AG10803 (cell line): Measurements from ENCODE around the gene DOCK9.

Experiments
- DNase-seq: peaks from one replicate; pipeline ENCODE4 v3.0.0; 2010; ENCODE audit warnings: low read depth
- H3K4me3 ChIP-seq: 2 replicates; pipeline ENCODE4 v1.5.1; 2011; ENCODE audit warnings: mild to moderate bottlenecking, low read length, control low read depth
- CTCF ChIP-seq: conservative IDR thresholded peaks from 2 replicates; pipeline ENCODE4 v1.5.1; 2011; ENCODE audit warnings: mild to moderate bottlenecking, low read length, control low read depth, inconsistent platforms

DOCK9 gene

GRCh38 chr13:98976941-98977340 is 923 bp downstream of the DOCK9 start:
- no peak for TF ChIP-seq CTCF
- peak overlapping the region; percentile 18; the same call in 1 of the 2 replicates for H3K4me3 ChIP-seq
- DNase-seq: peak; percentile 54

- TF ChIP-seq CTCF: no peak
- DNase-seq: peak; percentile 87
- no peak overlapping the region for H3K4me3 ChIP-seq
Measured at GRCh38 chr13:98976338-98976737, 1.5 kb downstream of the DOCK9 start.

- DNase-seq: peak; percentile 43
- TF ChIP-seq CTCF: no peak
Measured at GRCh38 chr13:98975822-98976261, 2.0 kb downstream of the DOCK9 start.

GRCh38 chr13:98974053-98974452 is 3.8 kb downstream of the DOCK9 start:
- H3K4me3 ChIP-seq: no peak overlapping the region
- no peak for TF ChIP-seq CTCF
- no peak for DNase-seq

More at GRCh38 chr13:98975822-98976261, 2.0 kb downstream of the DOCK9 start:
- H3K4me3 ChIP-seq: no peak overlapping the region

- peak; percentile 60 for DNase-seq
- TF ChIP-seq CTCF: no peak
- H3K4me3 ChIP-seq: no peak overlapping the region
Measured at GRCh38 chr13:98972627-98973026, 5.2 kb downstream of the DOCK9 start.

GRCh38 chr13:98972059-98972458 is 5.8 kb downstream of the DOCK9 start:
- DNase-seq: no peak
- no peak overlapping the region for H3K4me3 ChIP-seq
- no peak for TF ChIP-seq CTCF

GRCh38 chr13:98970330-98970729 is 7.5 kb downstream of the DOCK9 start:
- no peak overlapping the region for H3K4me3 ChIP-seq
- no peak for TF ChIP-seq CTCF
- DNase-seq: no peak
